GM08714 (cell line): ENCODE measurements around the gene ALKBH4.
"Not testable (repeated sequence)": the region's sequence is repeated elsewhere in the genome, so short reads cannot be mapped to it uniquely, and the experiment has no call there.

Source experiments
- H3K4me3 ChIP-seq: fragments of 200-500 bp; sonication (Bioruptor generic); 2 replicates; pipeline ENCODE4 v1.5.1; 2014; ENCODE audit warnings: mild to moderate bottlenecking, low read length, inconsistent platforms
- ZNF274 ChIP-seq: IDR thresholded peaks from 2 replicates; pipeline ENCODE4 v1.6.1; 2012; ENCODE audit warnings: mild to moderate bottlenecking, low read depth, low read length

The ALKBH4 gene

GRCh38 chr7:102463841-102464576 is 654 bp downstream of the ALKBH4 start:
- no peak for TF ChIP-seq ZNF274
- peak overlapping the region; percentile 84 for H3K4me3 ChIP-seq

GRCh38 chr7:102460467-102460866 is 4.2 kb downstream of the ALKBH4 start:
- no peak for TF ChIP-seq ZNF274
- H3K4me3 ChIP-seq: no peak overlapping the region

GRCh38 chr7:102459221-102459844 is 5.3 kb downstream of the ALKBH4 start:
- no peak overlapping the region for H3K4me3 ChIP-seq
- no peak for TF ChIP-seq ZNF274

GRCh38 chr7:102457352-102457924 is 7.2 kb downstream of the ALKBH4 start:
- no peak overlapping the region for H3K4me3 ChIP-seq
- TF ChIP-seq ZNF274: no peak

- no peak for TF ChIP-seq ZNF274
Observed at GRCh38 chr7:102456327-102456726, 8.3 kb downstream of the ALKBH4 start.

GRCh38 chr7:102455596-102455995 is 9.1 kb downstream of the ALKBH4 start:
- TF ChIP-seq ZNF274: no peak

More at GRCh38 chr7:102456327-102456726, 8.3 kb downstream of the ALKBH4 start:
- no peak overlapping the region for H3K4me3 ChIP-seq

GRCh38 chr7:102454932-102455331 is 9.7 kb downstream of the ALKBH4 start:
- not testable (repeated sequence) for H3K4me3 ChIP-seq

More at GRCh38 chr7:102455596-102455995, 9.1 kb downstream of the ALKBH4 start:
- H3K4me3 ChIP-seq: no peak overlapping the region

GRCh38 chr7:102454468-102454867 is 10.2 kb downstream of the ALKBH4 start:
- H3K4me3 ChIP-seq: no peak overlapping the region
- no peak for TF ChIP-seq ZNF274

GRCh38 chr7:102453319-102453718 is 11.3 kb downstream of the ALKBH4 start:
- no peak overlapping the region for H3K4me3 ChIP-seq
- TF ChIP-seq ZNF274: no peak

- no peak overlapping the region for H3K4me3 ChIP-seq
- TF ChIP-seq ZNF274: no peak
Observed at GRCh38 chr7:102452451-102452850, 12.2 kb downstream of the ALKBH4 start.

- TF ChIP-seq ZNF274: no peak
- no peak overlapping the region for H3K4me3 ChIP-seq
Observed at GRCh38 chr7:102451371-102452054, 13.2 kb downstream of the ALKBH4 start.

- H3K4me3 ChIP-seq: no peak overlapping the region
- no peak for TF ChIP-seq ZNF274
Observed at GRCh38 chr7:102450242-102450641, 14.4 kb downstream of the ALKBH4 start.

- no peak overlapping the region for H3K4me3 ChIP-seq
- no peak for TF ChIP-seq ZNF274
Observed at GRCh38 chr7:102449136-102449535, 15.5 kb downstream of the ALKBH4 start.

GRCh38 chr7:102447311-102447710 is 17.4 kb downstream of the ALKBH4 start:
- TF ChIP-seq ZNF274: no peak
- H3K4me3 ChIP-seq: no peak overlapping the region
